Posterior cingulate gyrus (tissue), 11 donors: ENCODE results near the gene STARD13.
A peak's percentile ranks its signal among the peaks of the same experiment; 100 is the strongest.
"Not testable (repeated sequence)": the region's sequence is repeated elsewhere in the genome, so short reads cannot be mapped to it uniquely, and the experiment has no call there.

Source experiments
- DNase-seq, 10 donors: peaks; one replicate each; pipeline versions ENCODE4 v3.0.0 to v3.0.0-alpha.2; 2020 to 2021; ENCODE audit warnings: mixed read lengths in 3 of 10
- intact Hi-C: fragments of 100-400 bp; cut with DNase I; formaldehyde crosslinking; loops from one replicate; pipeline ENCODE4 v1.15.1; 2023

The STARD13 gene

GRCh38 chr13:33164331-33164730 is 121.2 kb downstream of the STARD13 start:
- no peak for DNase-seq
- intact Hi-C loops = no loop called here

GRCh38 chr13:33162725-33163124 is 122.8 kb downstream of the STARD13 start:
- intact Hi-C loops, DNase-seq: not testable (repeated sequence)

GRCh38 chr13:33158816-33159215 is 126.7 kb downstream of the STARD13 start:
- intact Hi-C loops = no loop called here
- peak in 3 of 10 donors; percentile 22 to 79 (median 24) for DNase-seq

- DNase-seq = no peak
- intact Hi-C loops = no loop called here
Measured at GRCh38 chr13:33158271-33158670, 127.3 kb downstream of the STARD13 start.

- DNase-seq = peak in 1 of 10 donors; percentile 64
- intact Hi-C loops = no loop called here
Measured at GRCh38 chr13:33154911-33155310, 130.6 kb downstream of the STARD13 start.

GRCh38 chr13:33153421-33154404 is 131.8 kb downstream of the STARD13 start:
- intact Hi-C loops = no loop called here
- peak in 2 of 10 donors; percentile 26 to 81 for DNase-seq

GRCh38 chr13:33152389-33152788 is 133.2 kb downstream of the STARD13 start:
- intact Hi-C loops = no loop called here
- DNase-seq = no peak

GRCh38 chr13:33150662-33151061 is 134.9 kb downstream of the STARD13 start:
- intact Hi-C loops = no loop called here
- DNase-seq = no peak

GRCh38 chr13:33150126-33150525 is 135.4 kb downstream of the STARD13 start:
- intact Hi-C loops = no loop called here
- no peak for DNase-seq

GRCh38 chr13:33147832-33148231 is 137.7 kb downstream of the STARD13 start:
- no peak for DNase-seq
- intact Hi-C loops = no loop called here

GRCh38 chr13:33146843-33147611 is 138.5 kb downstream of the STARD13 start:
- DNase-seq = no peak
- intact Hi-C loops = no loop called here

- DNase-seq = no peak
Measured at GRCh38 chr13:33145667-33146066, 139.9 kb downstream of the STARD13 start.

GRCh38 chr13:33144358-33144784 is 141.2 kb downstream of the STARD13 start:
- DNase-seq = no peak
- intact Hi-C loops = no loop called here

More at GRCh38 chr13:33145667-33146066, 139.9 kb downstream of the STARD13 start:
- intact Hi-C loops = no loop called here

GRCh38 chr13:33139780-33140535 is 145.6 kb downstream of the STARD13 start:
- DNase-seq = no peak
- intact Hi-C loops = no loop called here

GRCh38 chr13:33139184-33139583 is 146.4 kb downstream of the STARD13 start:
- intact Hi-C loops = no loop called here
- peak in 1 of 10 donors; percentile 16 for DNase-seq

GRCh38 chr13:33138441-33138840 is 147.1 kb downstream of the STARD13 start:
- intact Hi-C loops = no loop called here
- DNase-seq = peak in 7 of 10 donors; percentile 45 to 94 (median 66)

GRCh38 chr13:33137721-33138120 is 147.8 kb downstream of the STARD13 start:
- DNase-seq = no peak
- intact Hi-C loops = no loop called here

- intact Hi-C loops = no loop called here
- no peak for DNase-seq
Measured at GRCh38 chr13:33135097-33135496, 150.5 kb downstream of the STARD13 start.

- intact Hi-C loops = no loop called here
- DNase-seq = no peak
Measured at GRCh38 chr13:33134213-33134612, 151.3 kb downstream of the STARD13 start.

- DNase-seq = no peak
- intact Hi-C loops = no loop called here
Measured at GRCh38 chr13:33132644-33133440, 152.7 kb downstream of the STARD13 start.
